ENCODE results near the gene HRH3.

DNA sequence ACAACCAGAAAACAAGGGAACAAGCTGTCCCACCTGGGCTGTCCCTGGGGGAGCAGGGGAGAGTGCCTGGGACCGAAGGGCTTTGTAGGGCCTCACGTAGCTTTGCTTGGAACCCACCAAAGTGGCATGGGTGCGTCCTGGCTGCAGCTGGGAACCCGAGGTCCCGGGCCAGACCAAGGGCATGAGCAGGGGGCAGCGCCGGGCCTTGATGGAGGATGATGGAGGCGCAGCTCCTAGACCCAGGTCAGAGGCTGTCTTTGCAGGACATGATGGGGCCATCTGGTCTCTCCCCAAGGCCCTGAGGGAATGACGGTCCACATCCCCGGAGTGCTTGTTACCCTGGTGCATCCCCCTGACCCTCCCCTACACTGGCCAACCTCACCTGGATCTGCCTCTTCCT lies 10.6 kb upstream of the HRH3 start:
- TF ChIP-seq, protein P1, sequence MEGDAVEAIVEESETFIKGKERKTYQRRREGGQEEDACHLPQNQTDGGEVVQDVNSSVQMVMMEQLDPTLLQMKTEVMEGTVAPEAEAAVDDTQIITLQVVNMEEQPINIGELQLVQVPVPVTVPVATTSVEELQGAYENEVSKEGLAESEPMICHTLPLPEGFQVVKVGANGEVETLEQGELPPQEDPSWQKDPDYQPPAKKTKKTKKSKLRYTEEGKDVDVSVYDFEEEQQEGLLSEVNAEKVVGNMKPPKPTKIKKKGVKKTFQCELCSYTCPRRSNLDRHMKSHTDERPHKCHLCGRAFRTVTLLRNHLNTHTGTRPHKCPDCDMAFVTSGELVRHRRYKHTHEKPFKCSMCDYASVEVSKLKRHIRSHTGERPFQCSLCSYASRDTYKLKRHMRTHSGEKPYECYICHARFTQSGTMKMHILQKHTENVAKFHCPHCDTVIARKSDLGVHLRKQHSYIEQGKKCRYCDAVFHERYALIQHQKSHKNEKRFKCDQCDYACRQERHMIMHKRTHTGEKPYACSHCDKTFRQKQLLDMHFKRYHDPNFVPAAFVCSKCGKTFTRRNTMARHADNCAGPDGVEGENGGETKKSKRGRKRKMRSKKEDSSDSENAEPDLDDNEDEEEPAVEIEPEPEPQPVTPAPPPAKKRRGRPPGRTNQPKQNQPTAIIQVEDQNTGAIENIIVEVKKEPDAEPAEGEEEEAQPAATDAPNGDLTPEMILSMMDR (IDR thresholded peaks at IDR 0.05), result no peak
- TF ChIP-seq EZH2 (IDR thresholded peaks at IDR 0.05), result no peak
